Stomach smooth muscle (tissue), 2 donors: ENCODE data around the gene DNAJC15.

Source experiments
- H3K27ac ChIP-seq: one replicate; pipeline ENCODE4 v1.7.0; 2013; ENCODE audit warnings: mild to moderate bottlenecking, low read length, inconsistent platforms
- H3K27me3 ChIP-seq, 2 donors: one replicate each; pipeline ENCODE4 v1.7.0; 2013; ENCODE audit warnings: low read length in 2 of 2; ENCODE audit not compliant: insufficient read depth in 2 of 2, control insufficient read depth in 1 of 2
- H3K36me3 ChIP-seq, 2 donors: one replicate each; pipeline ENCODE4 v1.7.0; 2013; ENCODE audit warnings: low read length in 2 of 2; ENCODE audit not compliant: control insufficient read depth in 2 of 2, insufficient read depth in 2 of 2
- H3K4me1 ChIP-seq: one replicate; pipeline ENCODE4 v1.7.0; 2013; ENCODE audit warnings: low read length; ENCODE audit not compliant: control insufficient read depth, insufficient read depth
- H3K4me3 ChIP-seq, 2 donors: one replicate each; pipeline ENCODE4 v1.7.0; 2013; ENCODE audit warnings: low read length in 2 of 2
- H3K9ac ChIP-seq, 2 donors: one replicate each; pipeline ENCODE4 v1.7.0; 2013; ENCODE audit warnings: low read length in 2 of 2, mild to moderate bottlenecking in 1 of 2
- H3K9me3 ChIP-seq, 2 donors: one replicate each; pipeline ENCODE4 v1.7.0; 2013; ENCODE audit warnings: low read length in 2 of 2; ENCODE audit not compliant: control insufficient read depth in 2 of 2
- donor health status: healthy.
- donor health status: Pancreatic carcinoma.

Gene DNAJC15

GRCh38 chr13:43139211-43139610, 115.8 kb downstream of the DNAJC15 start:
- Histone ChIP-seq H3K36me3 (no peaks in the 10 kb centered on the region), H3K4me1 (no peaks in the 10 kb centered on the region), H3K27me3 (no peaks in the 10 kb centered on the region), H3K27ac (no peak overlapping the region), H3K9ac (no peak overlapping the region), H3K9me3 (no peaks in the 10 kb centered on the region), H3K4me3 (no peak overlapping the region)

- H3K4me1 ChIP-seq = no peaks in the 10 kb centered on the region
- H3K36me3 ChIP-seq = no peaks in the 10 kb centered on the region
- no peak overlapping the region for H3K4me3 ChIP-seq
- no peaks in the 10 kb centered on the region for H3K9me3 ChIP-seq
- H3K27me3 ChIP-seq = no peaks in the 10 kb centered on the region
- no peak overlapping the region for H3K9ac ChIP-seq
- H3K27ac ChIP-seq = no peak overlapping the region
Observed at GRCh38 chr13:43139921-43140320, 116.5 kb downstream of the DNAJC15 start.

- no peak overlapping the region for H3K4me3 ChIP-seq
- H3K27me3 ChIP-seq = no peaks in the 10 kb centered on the region
- no peaks in the 10 kb centered on the region for H3K4me1 ChIP-seq
- H3K9me3 ChIP-seq = no peaks in the 10 kb centered on the region
- no peaks in the 10 kb centered on the region for H3K36me3 ChIP-seq
- H3K27ac ChIP-seq = no peak overlapping the region
- H3K9ac ChIP-seq = no peak overlapping the region
Observed at GRCh38 chr13:43140985-43141384, 117.6 kb downstream of the DNAJC15 start.

- no peaks in the 10 kb centered on the region for H3K36me3 ChIP-seq
- H3K9me3 ChIP-seq = no peaks in the 10 kb centered on the region
- no peaks in the 10 kb centered on the region for H3K27me3 ChIP-seq
- no peak overlapping the region for H3K27ac ChIP-seq
- H3K4me3 ChIP-seq = no peak overlapping the region
- H3K4me1 ChIP-seq = no peaks in the 10 kb centered on the region
- H3K9ac ChIP-seq = no peak overlapping the region
Observed at GRCh38 chr13:43141685-43142084, 118.3 kb downstream of the DNAJC15 start.

GRCh38 chr13:43143591-43143990, 120.2 kb downstream of the DNAJC15 start:
- Histone ChIP-seq H3K27ac (no peak overlapping the region), H3K4me1 (no peaks in the 10 kb centered on the region), H3K4me3 (no peak overlapping the region), H3K36me3 (no peaks in the 10 kb centered on the region), H3K9ac (no peak overlapping the region), H3K27me3 (no peaks in the 10 kb centered on the region), H3K9me3 (no peaks in the 10 kb centered on the region)

- Histone ChIP-seq H3K27me3 (peaks cover 0 to 2% of the 10 kb centered on the region in 2 donors), H3K4me3 (no peak overlapping the region), H3K9me3 (no peaks in the 10 kb centered on the region), H3K36me3 (no peaks in the 10 kb centered on the region), H3K27ac (no peak overlapping the region), H3K9ac (no peak overlapping the region), H3K4me1 (no peaks in the 10 kb centered on the region)
Observed at GRCh38 chr13:43145534-43146196, 122.3 kb downstream of the DNAJC15 start.

- Histone ChIP-seq H3K27ac (no peak overlapping the region), H3K36me3 (no peaks in the 10 kb centered on the region), H3K4me1 (no peaks in the 10 kb centered on the region), H3K4me3 (no peak overlapping the region), H3K27me3 (peaks cover 0 to 3% of the 10 kb centered on the region in 2 donors), H3K9ac (no peak overlapping the region), H3K9me3 (no peaks in the 10 kb centered on the region)
Observed at GRCh38 chr13:43146400-43146799, 123.0 kb downstream of the DNAJC15 start.

- H3K9ac ChIP-seq = no peak overlapping the region
- no peak overlapping the region for H3K27ac ChIP-seq
- H3K4me3 ChIP-seq = no peak overlapping the region
- H3K36me3 ChIP-seq = no peaks in the 10 kb centered on the region
- H3K4me1 ChIP-seq = no peaks in the 10 kb centered on the region
- H3K27me3 ChIP-seq = peaks cover 0 to 4% of the 10 kb centered on the region in 2 donors
- H3K9me3 ChIP-seq = no peaks in the 10 kb centered on the region
Observed at GRCh38 chr13:43150369-43151207, 127.2 kb downstream of the DNAJC15 start.

GRCh38 chr13:43153436-43154090, 130.2 kb downstream of the DNAJC15 start:
- Histone ChIP-seq H3K4me1 (no peaks in the 10 kb centered on the region), H3K27me3 (peaks cover 0 to 4% of the 10 kb centered on the region in 2 donors), H3K27ac (no peak overlapping the region), H3K9ac (no peak overlapping the region), H3K4me3 (no peak overlapping the region), H3K36me3 (no peaks in the 10 kb centered on the region), H3K9me3 (no peaks in the 10 kb centered on the region)

GRCh38 chr13:43154156-43154651, 130.8 kb downstream of the DNAJC15 start:
- H3K4me1 ChIP-seq = no peaks in the 10 kb centered on the region

More at GRCh38 chr13:43154156-43154651, 130.8 kb downstream of the DNAJC15 start:
- no peak overlapping the region for H3K9ac ChIP-seq
- no peak overlapping the region for H3K27ac ChIP-seq
- H3K4me3 ChIP-seq = no peak overlapping the region
- H3K27me3 ChIP-seq = peaks cover 0 to 4% of the 10 kb centered on the region in 2 donors
- no peaks in the 10 kb centered on the region for H3K36me3 ChIP-seq
- H3K9me3 ChIP-seq = no peaks in the 10 kb centered on the region
